Activated CD4-positive, CD25-positive, alpha-beta regulatory T cell (primary cell): ENCODE data around the gene LTB.

ENCODE experiments used
- DNase-seq, 4 experiments: peaks; one replicate each; lab custom pipeline; 2025; lab: John Stamatoyannopoulos, UW

LTB gene

GRCh38 chr6:31575952-31576685 lies 6.1 kb downstream of the LTB start:
- DNase-seq: no peak

GRCh38 chr6:31575335-31575901 lies 6.8 kb downstream of the LTB start, which contains the start of gene TNF:
TSS of gene TNF (plus strand) at chr6:31575565. CDS start at chr6:31575742, 177 bp downstream.
- peak in 2 of 4 experiments; percentile 68 to 72 for DNase-seq

GRCh38 chr6:31574106-31575061 lies 7.8 kb downstream of the LTB start:
- DNase-seq: no peak

GRCh38 chr6:31573239-31574105 lies 8.8 kb downstream of the LTB start:
- DNase-seq: no peak

GRCh38 chr6:31572041-31572911 lies 9.9 kb downstream of the LTB start, which contains the start of gene LTA:
TSS of gene LTA (plus strand) at chr6:31572289. CDS start at chr6:31572743, 454 bp downstream.
- DNase-seq: peak; percentile 37 to 52 (median 50)

- no peak for DNase-seq
Measured at GRCh38 chr6:31569861-31570536, 12.2 kb downstream of the LTB start.

GRCh38 chr6:31568537-31568961 lies 13.7 kb downstream of the LTB start:
- peak in 2 of 4 experiments; percentile 29 to 36 for DNase-seq

- DNase-seq: peak in 1 of 4 experiments; percentile 17
Measured at GRCh38 chr6:31567531-31568370, 14.5 kb downstream of the LTB start.

GRCh38 chr6:31560697-31561058 lies 21.5 kb downstream of the LTB start:
- no peak for DNase-seq

GRCh38 chr6:31559958-31560696 lies 22.1 kb downstream of the LTB start:
- DNase-seq: peak in 2 of 4 experiments; percentile 18 to 30

- DNase-seq: no peak
Measured at GRCh38 chr6:31559606-31559957, 22.6 kb downstream of the LTB start.

- DNase-seq: peak in 3 of 4 experiments; percentile 26 to 41 (median 32)
Measured at GRCh38 chr6:31558631-31559500, 23.4 kb downstream of the LTB start.

GRCh38 chr6:31558318-31558625 lies 24.0 kb downstream of the LTB start:
- no peak for DNase-seq

GRCh38 chr6:31557443-31558317 lies 24.5 kb downstream of the LTB start:
- DNase-seq: no peak

GRCh38 chr6:31556307-31556706 lies 25.9 kb downstream of the LTB start:
- no peak for DNase-seq

- DNase-seq: peak; percentile 27 to 43 (median 42)
Measured at GRCh38 chr6:31551371-31551770, 30.9 kb downstream of the LTB start.
